ENCODE data around the gene MFAP5.

The MFAP5 gene

GRCh38 chr12:8662593-8662992 lies at the start of gene MFAP5:
MFAP5 (minus strand) TSS chr12:8662826; CDS start chr12:8662104, 722 bp downstream.
- no peak for DNase-seq
- in situ Hi-C loops (cut with HindIII; ENCODE audit: low pct_ligation_motif_present, low pct_unique_long_range_greater_than_20kb, low sequenced_read_pairs) = no loop called here

GRCh38 chr12:8709124-8709830 lies 46.7 kb upstream of the MFAP5 start:
- peak; percentile 80 for DNase-seq
- in situ Hi-C loops (cut with HindIII; ENCODE audit: low pct_ligation_motif_present, low pct_unique_long_range_greater_than_20kb, low sequenced_read_pairs) = no loop called here

- in situ Hi-C loops (cut with HindIII; ENCODE audit: low pct_ligation_motif_present, low pct_unique_long_range_greater_than_20kb, low sequenced_read_pairs) = no loop called here
- DNase-seq = no peak
These were observed 39.5 kb upstream of the MFAP5 start for GRCh38 chr12:8702159-8702558.

GRCh38 chr12:8701046-8701660 lies 38.5 kb upstream of the MFAP5 start:
- in situ Hi-C loops (cut with HindIII; ENCODE audit: low pct_ligation_motif_present, low pct_unique_long_range_greater_than_20kb, low sequenced_read_pairs) = no loop called here
- no peak for DNase-seq

- in situ Hi-C loops (cut with HindIII; ENCODE audit: low pct_ligation_motif_present, low pct_unique_long_range_greater_than_20kb, low sequenced_read_pairs) = no loop called here
- DNase-seq = peak; percentile 42
These were observed 37.1 kb upstream of the MFAP5 start for GRCh38 chr12:8699714-8700113.

- DNase-seq = peak; percentile 37
- in situ Hi-C loops (cut with HindIII; ENCODE audit: low pct_ligation_motif_present, low pct_unique_long_range_greater_than_20kb, low sequenced_read_pairs) = no loop called here
These were observed 36.3 kb upstream of the MFAP5 start for GRCh38 chr12:8698879-8699278.

- in situ Hi-C loops (cut with HindIII; ENCODE audit: low pct_ligation_motif_present, low pct_unique_long_range_greater_than_20kb, low sequenced_read_pairs) = no loop called here
- peak; percentile 83 for DNase-seq
These were observed 35.7 kb upstream of the MFAP5 start for GRCh38 chr12:8698132-8698851.

GRCh38 chr12:8697476-8698131 lies 35.0 kb upstream of the MFAP5 start, which contains the start of gene RIMKLB:
RIMKLB (plus strand) TSS chr12:8697991; CDS start chr12:8713867, 15,876 bp downstream.
- DNase-seq = peak; percentile 87

GRCh38 chr12:8697120-8697475 lies 34.5 kb upstream of the MFAP5 start:
- DNase-seq = peak; percentile 60
- in situ Hi-C loops (cut with HindIII; ENCODE audit: low pct_ligation_motif_present, low pct_unique_long_range_greater_than_20kb, low sequenced_read_pairs) = no loop called here

More at GRCh38 chr12:8697476-8698131, 35.0 kb upstream of the MFAP5 start, which contains the start of gene RIMKLB:
- in situ Hi-C loops (cut with HindIII; ENCODE audit: low pct_ligation_motif_present, low pct_unique_long_range_greater_than_20kb, low sequenced_read_pairs) = no loop called here

GRCh38 chr12:8696442-8697090 lies 33.9 kb upstream of the MFAP5 start:
- in situ Hi-C loops (cut with HindIII; ENCODE audit: low pct_ligation_motif_present, low pct_unique_long_range_greater_than_20kb, low sequenced_read_pairs) = no loop called here
- no peak for DNase-seq

- in situ Hi-C loops (cut with HindIII; ENCODE audit: low pct_ligation_motif_present, low pct_unique_long_range_greater_than_20kb, low sequenced_read_pairs) = no loop called here
- DNase-seq = no peak
These were observed 32.5 kb upstream of the MFAP5 start for GRCh38 chr12:8695116-8695515.

- no peak for DNase-seq
- in situ Hi-C loops (cut with HindIII; ENCODE audit: low pct_ligation_motif_present, low pct_unique_long_range_greater_than_20kb, low sequenced_read_pairs) = no loop called here
These were observed 29.9 kb upstream of the MFAP5 start for GRCh38 chr12:8692573-8692972.

GRCh38 chr12:8689681-8690080 lies 27.1 kb upstream of the MFAP5 start:
- no peak for DNase-seq
- in situ Hi-C loops (cut with HindIII; ENCODE audit: low pct_ligation_motif_present, low pct_unique_long_range_greater_than_20kb, low sequenced_read_pairs) = no loop called here

- peak; percentile 89 for DNase-seq
- in situ Hi-C loops (cut with HindIII; ENCODE audit: low pct_ligation_motif_present, low pct_unique_long_range_greater_than_20kb, low sequenced_read_pairs) = no loop called here
These were observed 25.4 kb upstream of the MFAP5 start for GRCh38 chr12:8687846-8688601.

- in situ Hi-C loops (cut with HindIII; ENCODE audit: low pct_ligation_motif_present, low pct_unique_long_range_greater_than_20kb, low sequenced_read_pairs) = no loop called here
- DNase-seq = no peak
These were observed 22.4 kb upstream of the MFAP5 start for GRCh38 chr12:8685051-8685450.

GRCh38 chr12:8681129-8681884 lies 18.7 kb upstream of the MFAP5 start:
- DNase-seq = no peak
- in situ Hi-C loops (cut with HindIII; ENCODE audit: low pct_ligation_motif_present, low pct_unique_long_range_greater_than_20kb, low sequenced_read_pairs) = no loop called here

GRCh38 chr12:8680533-8680932 lies 17.9 kb upstream of the MFAP5 start:
- in situ Hi-C loops (cut with HindIII; ENCODE audit: low pct_ligation_motif_present, low pct_unique_long_range_greater_than_20kb, low sequenced_read_pairs) = no loop called here
- DNase-seq = no peak
